Measurements from ENCODE around the gene EFNA5. TPM values are rescaled to one million over a fixed set of nuclear protein-coding genes. Genes with fewer than 3 reads are reported as not detected.

Gene EFNA5
- total RNA-seq, 1 donor from 2014 or later = 10.2 TPM

- Histone ChIP-seq H3K36me3 (no peaks in the 10 kb centered on the region), H3K27ac (no peak overlapping the region), H3K27me3 (ENCODE audit: low read depth) (no peaks in the 10 kb centered on the region), H3K4me1 (peaks cover 22% of the 10 kb centered on the region), H3K4me3 (no peak overlapping the region), H3K9me3 (no peaks in the 10 kb centered on the region)
- intact Hi-C loops (cut with DNase I) = no loop called here
- TF ChIP-seq, protein P1, sequence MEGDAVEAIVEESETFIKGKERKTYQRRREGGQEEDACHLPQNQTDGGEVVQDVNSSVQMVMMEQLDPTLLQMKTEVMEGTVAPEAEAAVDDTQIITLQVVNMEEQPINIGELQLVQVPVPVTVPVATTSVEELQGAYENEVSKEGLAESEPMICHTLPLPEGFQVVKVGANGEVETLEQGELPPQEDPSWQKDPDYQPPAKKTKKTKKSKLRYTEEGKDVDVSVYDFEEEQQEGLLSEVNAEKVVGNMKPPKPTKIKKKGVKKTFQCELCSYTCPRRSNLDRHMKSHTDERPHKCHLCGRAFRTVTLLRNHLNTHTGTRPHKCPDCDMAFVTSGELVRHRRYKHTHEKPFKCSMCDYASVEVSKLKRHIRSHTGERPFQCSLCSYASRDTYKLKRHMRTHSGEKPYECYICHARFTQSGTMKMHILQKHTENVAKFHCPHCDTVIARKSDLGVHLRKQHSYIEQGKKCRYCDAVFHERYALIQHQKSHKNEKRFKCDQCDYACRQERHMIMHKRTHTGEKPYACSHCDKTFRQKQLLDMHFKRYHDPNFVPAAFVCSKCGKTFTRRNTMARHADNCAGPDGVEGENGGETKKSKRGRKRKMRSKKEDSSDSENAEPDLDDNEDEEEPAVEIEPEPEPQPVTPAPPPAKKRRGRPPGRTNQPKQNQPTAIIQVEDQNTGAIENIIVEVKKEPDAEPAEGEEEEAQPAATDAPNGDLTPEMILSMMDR (IDR thresholded peaks at IDR 0.05) = no peak
- ATAC-seq = no peak
- no peak for DNase-seq
Measured at GRCh38 chr5:107544967-107545366, 125.8 kb downstream of the EFNA5 start.

GRCh38 chr5:107544476-107544875 lies 126.3 kb downstream of the EFNA5 start:
- peaks cover 22% of the 10 kb centered on the region for H3K4me1 ChIP-seq
- no peak overlapping the region for H3K4me3 ChIP-seq
- TF ChIP-seq, protein P1 (IDR thresholded peaks at IDR 0.05) = no peak
- ATAC-seq (peak; percentile 66 to 70), DNase-seq (no peak)
- no peaks in the 10 kb centered on the region for H3K36me3 ChIP-seq
- H3K27me3 ChIP-seq (ENCODE audit: low read depth) = no peaks in the 10 kb centered on the region
- H3K9me3 ChIP-seq = no peaks in the 10 kb centered on the region
- intact Hi-C loops (cut with DNase I) = no loop called here
- no peak overlapping the region for H3K27ac ChIP-seq

DNA sequence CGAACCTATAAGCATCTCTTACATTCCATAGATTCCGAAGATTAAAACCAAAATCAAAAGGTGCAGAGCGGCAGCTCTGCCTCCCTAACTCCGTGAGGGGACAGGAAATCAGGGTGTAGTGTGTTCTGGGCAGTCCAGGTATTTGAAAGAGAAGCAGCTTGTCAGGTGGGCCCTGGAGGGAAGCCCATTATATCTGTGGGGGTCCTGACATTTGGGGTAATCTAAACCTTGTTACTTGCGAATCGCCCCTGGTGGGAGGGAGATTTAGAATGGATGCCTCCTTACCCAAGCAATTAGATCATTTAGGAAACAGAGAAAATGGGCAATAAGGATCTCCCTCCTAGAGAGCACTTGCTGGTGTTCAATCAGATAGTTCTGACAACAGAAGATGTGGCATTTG lies 126.9 kb downstream of the EFNA5 start:
- no peak for ATAC-seq
- H3K4me1 ChIP-seq = peaks cover 22% of the 10 kb centered on the region
- H3K27ac ChIP-seq = no peak overlapping the region
- DNase-seq = no peak
- no peak overlapping the region for H3K4me3 ChIP-seq
- no peaks in the 10 kb centered on the region for H3K36me3 ChIP-seq
- H3K9me3 ChIP-seq = no peaks in the 10 kb centered on the region
- TF ChIP-seq, protein P1 (IDR thresholded peaks at IDR 0.05) = no peak
- no peaks in the 10 kb centered on the region for H3K27me3 ChIP-seq (ENCODE audit: low read depth)
- intact Hi-C loops (cut with DNase I) = no loop called here

DNA sequence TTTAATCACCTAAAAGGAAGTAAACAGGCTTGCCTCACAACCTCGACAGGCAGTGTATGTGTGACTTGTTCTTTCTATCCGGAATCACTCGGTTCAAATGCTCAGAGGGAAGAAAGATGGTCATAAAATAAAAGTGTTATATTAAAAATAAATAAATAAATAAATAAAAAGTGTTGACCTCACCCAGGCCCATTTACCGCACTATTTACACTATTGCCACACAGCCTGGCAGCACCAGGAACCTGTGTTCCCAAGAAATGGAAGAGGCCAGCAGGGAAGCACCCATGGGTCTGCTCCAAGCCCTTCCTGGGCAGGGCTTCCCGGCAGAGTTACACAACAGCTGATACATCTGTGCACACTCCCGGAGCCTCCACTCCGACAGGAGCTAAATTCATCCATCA lies 127.9 kb downstream of the EFNA5 start:
- Histone ChIP-seq H3K27me3 (ENCODE audit: low read depth) (no peaks in the 10 kb centered on the region), H3K9me3 (no peaks in the 10 kb centered on the region), H3K4me3 (no peak overlapping the region), H3K36me3 (no peaks in the 10 kb centered on the region), H3K27ac (no peak overlapping the region), H3K4me1 (peaks cover 22% of the 10 kb centered on the region)
- intact Hi-C loops (cut with DNase I) = no loop called here
- peak; percentile 61 for DNase-seq
- TF ChIP-seq, protein P1 (IDR thresholded peaks at IDR 0.05) = no peak
- peak; percentile 86 to 88 for ATAC-seq

GRCh38 chr5:107542428-107542827 lies 128.3 kb downstream of the EFNA5 start:
- H3K27ac ChIP-seq = no peak overlapping the region
- peak; percentile 73 for DNase-seq
- TF ChIP-seq, protein P1 (IDR thresholded peaks at IDR 0.05) = no peak
- no peaks in the 10 kb centered on the region for H3K9me3 ChIP-seq
- no peaks in the 10 kb centered on the region for H3K36me3 ChIP-seq
- ATAC-seq = peak; percentile 78 to 90
- no peak overlapping the region for H3K4me3 ChIP-seq
- H3K4me1 ChIP-seq = peaks cover 22% of the 10 kb centered on the region
- H3K27me3 ChIP-seq (ENCODE audit: low read depth) = no peaks in the 10 kb centered on the region
- intact Hi-C loops (cut with DNase I) = no loop called here

DNA sequence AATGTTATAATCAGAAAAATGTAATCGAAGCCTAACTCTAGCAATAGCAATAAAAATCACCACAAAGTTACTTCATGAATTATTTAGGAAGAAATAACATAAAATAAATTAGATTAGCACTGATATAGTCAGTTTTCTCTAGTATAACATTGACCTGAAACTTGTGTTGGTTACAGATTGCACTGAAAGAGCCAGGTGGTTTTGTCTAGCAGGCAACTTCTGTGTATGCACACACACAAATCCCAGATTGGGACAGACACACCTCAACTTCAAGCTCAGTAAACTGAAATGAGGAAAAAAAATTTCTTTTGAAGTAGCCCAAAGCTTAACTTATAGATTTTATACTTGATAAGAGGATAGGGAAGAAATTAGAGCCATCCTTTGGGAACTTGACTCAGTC lies 129.3 kb downstream of the EFNA5 start:
- DNase-seq = no peak
- peaks cover 22% of the 10 kb centered on the region for H3K4me1 ChIP-seq
- TF ChIP-seq, protein P1 (IDR thresholded peaks at IDR 0.05) = no peak
- H3K36me3 ChIP-seq = no peaks in the 10 kb centered on the region
- H3K9me3 ChIP-seq = no peaks in the 10 kb centered on the region
- intact Hi-C loops (cut with DNase I) = no loop called here
- ATAC-seq = no peak
- no peaks in the 10 kb centered on the region for H3K27me3 ChIP-seq (ENCODE audit: low read depth)
- H3K4me3 ChIP-seq = no peak overlapping the region
- no peak overlapping the region for H3K27ac ChIP-seq

All from lower lobe of right lung (tissue), 2 donors.